ENCODE data around the gene OVOL3. TPM values are rescaled to one million over a fixed set of nuclear protein-coding genes. Genes with fewer than 3 reads are reported as not detected.

Gene OVOL3
- total RNA-seq, 1 donor from 2014 or later, result not detected

DNA sequence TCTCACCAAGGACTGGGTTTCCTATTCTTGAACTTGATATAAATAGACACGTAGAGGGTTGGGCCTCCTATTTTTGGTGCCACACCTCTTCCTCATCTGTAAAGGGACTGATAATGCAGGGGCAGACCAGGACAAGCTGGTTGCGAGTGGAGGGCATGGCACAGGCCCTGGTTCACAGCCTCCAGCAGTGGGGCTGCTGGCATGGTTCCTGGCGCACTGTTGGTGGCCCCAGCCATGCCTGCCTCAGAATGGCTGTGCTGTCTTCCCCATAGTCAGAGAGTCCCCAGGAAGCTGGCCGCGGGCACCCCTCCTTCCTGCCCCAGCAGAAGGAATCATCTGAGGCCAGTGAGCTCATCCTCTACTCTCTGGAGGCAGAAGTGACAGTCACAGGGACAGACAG, 10.5 kb upstream of the OVOL3 start:
- DNase-seq (ENCODE audit: low read depth in 2 of 2), result no peak

DNA sequence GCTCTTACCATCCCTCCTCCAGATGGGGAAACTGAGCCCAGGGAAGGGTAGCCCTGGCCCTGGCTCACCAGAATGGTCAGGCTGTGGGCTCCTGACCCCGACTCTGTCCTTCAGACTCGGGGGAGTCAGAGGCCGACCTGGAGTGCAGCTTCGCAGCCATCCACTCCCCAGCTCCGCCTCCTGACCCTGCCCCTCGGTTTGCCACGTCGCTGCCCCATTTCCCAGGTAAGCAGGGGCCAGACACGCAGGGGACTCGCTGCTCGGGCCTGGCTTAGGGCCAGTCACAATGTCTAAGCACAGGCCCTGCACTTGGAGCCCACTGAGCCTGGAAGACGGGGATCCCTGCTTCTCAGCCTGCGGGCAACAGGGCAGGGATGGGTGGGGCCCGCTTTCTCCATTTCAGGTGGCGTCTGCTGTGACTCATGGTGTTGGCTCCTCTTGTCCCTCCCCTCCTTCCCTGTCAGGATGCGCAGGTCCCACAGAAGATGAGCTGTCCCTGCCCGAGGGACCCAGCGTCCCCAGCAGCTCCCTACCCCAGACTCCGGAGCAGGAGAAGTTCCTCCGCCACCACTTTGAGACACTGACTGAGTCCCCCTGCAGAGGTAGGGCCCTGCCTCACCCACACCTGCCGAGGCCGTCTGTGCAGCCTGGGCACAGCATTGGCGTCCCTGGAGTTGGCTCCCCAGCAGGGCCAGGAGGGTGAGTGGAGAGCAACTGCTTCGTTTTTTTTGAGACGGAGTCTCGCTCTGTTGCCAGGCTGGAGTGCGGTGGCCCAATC, 9.2 kb upstream of the OVOL3 start:
- DNase-seq (ENCODE audit: low read depth in 2 of 2), result no peak

DNA sequence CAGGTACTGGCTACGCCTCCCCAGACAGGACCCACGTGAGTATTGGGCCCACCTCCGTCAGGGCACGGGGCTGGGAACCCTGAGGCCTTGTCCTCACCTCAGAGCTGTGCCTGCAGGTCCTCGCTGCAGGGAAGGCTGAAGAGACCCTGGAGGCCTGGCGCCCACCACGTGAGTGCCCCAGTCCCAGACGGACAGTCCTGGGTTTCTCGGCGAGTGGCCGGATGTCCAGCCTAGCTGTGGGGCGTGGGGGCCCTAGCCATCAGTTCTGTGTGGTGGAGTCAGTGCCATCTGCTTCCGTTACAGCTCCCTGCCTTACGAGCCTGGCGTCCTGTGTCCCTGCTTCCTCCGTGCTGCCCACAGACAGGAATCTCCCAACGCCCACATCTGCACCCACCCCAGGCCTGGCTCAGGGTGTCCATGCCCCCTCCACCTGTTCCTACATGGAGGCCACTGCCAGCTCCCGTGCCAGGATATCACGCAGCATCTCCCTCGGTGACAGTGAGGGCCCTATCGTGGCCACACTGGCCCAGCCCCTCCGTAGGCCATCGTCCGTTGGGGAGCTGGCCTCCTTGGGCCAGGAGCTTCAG, 7.8 kb upstream of the OVOL3 start:
- no peak for DNase-seq (ENCODE audit: low read depth in 2 of 2)

DNA sequence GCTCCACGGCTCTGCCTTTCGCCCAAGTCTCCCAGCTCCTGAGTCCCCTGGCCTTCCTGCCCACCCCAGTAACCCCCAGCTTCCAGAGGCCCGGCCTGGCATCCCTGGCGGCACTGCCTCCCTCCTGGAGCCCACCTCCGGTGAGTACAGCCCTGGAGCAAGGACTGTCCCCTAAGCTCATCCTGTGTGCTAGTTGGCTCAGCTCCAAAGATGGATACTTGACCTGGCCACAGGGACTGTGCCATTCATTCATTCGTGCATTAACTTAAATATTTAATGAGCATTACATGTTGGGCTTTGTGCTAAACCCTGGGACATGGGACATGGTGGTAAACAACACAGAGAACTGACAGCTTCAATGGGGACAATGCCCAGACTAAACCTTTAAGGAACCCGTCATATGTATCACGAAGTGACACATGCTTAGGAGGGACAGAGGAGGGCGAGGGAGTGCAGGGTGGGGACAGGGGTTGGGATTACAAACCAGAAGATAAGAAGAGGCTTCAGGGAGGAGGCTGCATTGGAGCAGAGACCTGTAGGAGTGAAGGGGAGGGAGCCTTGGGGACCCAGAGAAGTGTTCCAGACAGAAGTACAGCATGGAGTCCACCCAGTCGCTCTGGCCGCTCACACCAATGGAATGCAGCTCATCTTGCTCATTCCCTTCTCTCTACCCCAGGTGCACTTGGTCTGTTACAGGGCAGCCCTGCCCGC, 6.9 kb upstream of the OVOL3 start:
- no peak for DNase-seq (ENCODE audit: low read depth in 2 of 2)

DNA sequence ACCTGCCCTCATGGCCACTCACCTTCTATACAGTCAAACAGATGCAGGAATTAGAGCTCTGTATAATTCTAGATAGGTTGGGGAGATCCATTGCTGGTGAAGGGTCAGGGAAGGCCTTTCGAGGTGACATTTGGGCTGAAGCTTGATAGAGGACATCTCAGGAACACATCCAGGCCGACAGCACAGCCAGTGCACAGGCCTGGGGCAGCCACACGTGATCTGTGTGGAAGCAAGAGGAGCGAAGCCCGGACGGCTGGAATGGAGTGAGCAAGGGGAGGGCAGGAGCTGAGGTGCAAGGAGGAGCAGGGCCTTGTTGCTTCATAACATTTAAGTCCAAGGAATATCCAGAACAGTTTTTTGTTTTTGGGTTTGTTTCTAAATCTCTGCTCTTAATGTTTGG, 4.5 kb upstream of the OVOL3 start:
- no peak for DNase-seq (ENCODE audit: low read depth in 2 of 2)

DNA sequence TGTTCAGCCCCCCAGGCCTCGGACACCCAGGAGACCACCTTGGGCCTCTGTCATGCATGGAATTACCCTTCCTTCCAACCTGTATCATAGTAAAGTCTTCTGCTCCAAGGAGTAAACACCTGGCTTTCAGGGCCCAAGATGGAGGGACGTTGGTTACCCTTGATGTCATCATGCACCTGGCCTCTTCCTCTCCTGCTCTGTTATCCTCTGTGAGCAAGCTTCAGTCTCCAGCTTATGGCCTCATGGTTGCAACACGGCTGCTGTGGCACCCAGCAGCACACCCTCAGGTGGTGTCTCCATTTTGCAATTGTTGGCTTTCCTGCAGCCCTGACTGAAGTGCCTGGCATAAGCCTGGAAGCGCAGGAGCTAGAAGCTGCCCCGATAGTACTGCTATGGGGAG, 4.0 kb upstream of the OVOL3 start:
- no peak for DNase-seq (ENCODE audit: low read depth in 2 of 2)

DNA sequence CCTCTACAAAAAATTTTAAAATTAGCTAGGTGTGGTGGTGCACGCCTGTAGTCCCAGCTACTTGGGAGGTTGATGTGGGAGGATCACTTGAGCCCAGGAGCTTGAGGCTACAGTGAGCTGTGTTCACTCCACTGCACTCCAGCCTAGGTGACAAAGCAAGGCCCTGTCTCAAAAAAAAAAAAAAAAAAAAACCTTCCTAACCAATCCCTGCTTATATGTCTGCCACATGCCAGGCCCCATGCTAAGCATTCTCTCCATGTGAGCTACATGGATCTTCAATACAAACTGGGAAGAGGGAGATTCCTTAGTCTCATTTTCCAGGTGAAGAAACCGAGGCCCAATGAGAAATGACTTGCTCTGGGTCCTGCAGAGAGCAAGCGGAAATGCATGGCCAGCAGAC, 2.3 kb upstream of the OVOL3 start:
- DNase-seq (ENCODE audit: low read depth in 2 of 2), result no peak

DNA sequence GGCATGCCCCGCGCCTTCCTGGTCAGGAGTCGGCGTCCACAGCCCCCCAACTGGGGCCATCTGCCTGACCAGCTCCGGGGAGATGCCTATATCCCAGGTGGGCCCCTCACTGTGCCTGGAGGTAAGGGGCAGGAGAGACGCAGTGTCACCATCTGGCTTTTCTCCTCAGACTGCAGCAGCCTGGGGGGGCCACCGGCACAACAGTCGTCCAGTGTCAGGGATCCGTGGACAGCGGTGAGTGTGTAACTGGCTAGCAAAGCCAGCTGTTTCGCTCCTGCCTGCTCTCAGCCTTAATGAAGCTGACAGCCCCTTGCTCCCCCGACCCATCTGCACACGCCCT, 227 bp downstream of the OVOL3 start:
- no peak for DNase-seq (ENCODE audit: low read depth in 2 of 2)

DNA sequence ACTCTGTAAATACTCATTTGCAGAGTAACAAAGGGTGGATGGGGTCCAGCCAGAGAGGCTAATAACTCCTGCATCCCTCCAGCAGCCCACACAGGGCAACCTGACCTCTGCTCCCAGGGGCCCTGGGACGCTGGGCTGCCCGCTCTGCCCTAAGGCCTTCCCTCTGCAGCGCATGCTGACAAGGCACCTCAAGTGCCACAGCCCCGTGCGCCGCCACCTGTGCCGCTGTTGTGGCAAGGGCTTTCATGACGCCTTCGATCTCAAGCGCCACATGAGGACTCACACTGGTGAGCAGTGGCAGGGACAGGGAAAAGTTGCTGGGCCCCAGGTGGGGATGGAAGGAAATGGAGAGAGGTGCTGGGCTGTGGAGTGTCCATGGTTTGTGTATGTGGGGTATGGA, 1.7 kb downstream of the OVOL3 start:
- DNase-seq (ENCODE audit: low read depth in 2 of 2), result no peak

DNA sequence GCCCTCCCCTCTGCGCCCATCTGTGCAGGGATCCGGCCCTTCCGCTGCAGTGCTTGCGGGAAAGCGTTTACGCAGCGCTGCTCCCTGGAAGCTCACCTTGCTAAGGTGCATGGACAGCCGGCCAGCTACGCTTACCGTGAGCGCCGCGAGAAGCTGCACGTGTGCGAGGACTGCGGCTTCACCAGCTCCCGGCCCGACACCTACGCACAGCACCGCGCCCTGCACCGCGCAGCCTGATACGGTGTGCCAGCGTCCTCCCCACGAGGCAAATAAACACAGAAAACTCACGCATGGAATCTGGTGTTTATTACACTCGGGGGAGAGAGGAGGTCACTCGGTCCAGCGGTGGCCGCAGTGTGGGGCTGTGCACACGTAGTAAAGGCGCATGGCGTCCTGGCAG, 2.5 kb downstream of the OVOL3 start:
- no peak for DNase-seq (ENCODE audit: low read depth in 2 of 2)

DNA sequence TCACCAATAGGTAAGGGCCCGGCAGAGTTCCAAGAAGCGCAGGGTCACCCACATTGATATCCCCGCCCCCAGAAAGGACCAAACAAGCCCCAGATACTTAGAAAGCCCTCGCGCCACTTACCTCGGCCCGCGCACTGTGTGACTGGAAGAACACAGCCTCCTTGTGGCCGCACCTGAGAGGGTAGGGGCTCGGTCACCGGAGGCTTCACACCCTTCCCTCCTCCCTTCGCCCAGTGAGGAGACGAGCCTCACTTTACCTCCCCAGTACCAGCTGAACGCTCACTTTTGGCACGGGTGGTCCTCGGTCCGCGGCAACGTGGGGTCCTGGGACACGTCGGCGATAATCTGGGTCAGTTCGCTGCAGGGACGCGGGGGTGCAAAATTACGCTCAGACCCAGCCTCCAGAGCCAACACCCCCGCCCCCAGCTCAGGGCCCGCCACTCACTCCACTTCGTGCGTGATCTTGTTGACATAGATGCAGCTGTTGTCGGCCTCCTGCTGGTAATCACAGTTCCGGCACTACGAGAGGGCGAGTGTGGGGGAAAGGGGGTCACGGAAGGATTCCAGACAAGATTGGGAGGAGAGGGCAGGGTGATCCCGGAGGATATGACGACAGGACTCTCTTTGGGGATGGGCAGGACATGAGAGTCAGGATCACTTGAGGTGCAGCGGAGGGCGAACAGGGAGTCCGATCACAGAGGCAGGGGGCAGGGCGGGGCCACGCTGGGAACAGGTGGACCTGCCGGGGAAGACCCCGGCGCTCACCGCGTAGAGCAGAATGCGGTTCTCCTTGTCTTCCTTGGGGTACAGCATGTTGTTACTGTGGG, 3.2 kb downstream of the OVOL3 start:
- DNase-seq (ENCODE audit: low read depth in 2 of 2), result peak; percentile 14 to 39

DNA sequence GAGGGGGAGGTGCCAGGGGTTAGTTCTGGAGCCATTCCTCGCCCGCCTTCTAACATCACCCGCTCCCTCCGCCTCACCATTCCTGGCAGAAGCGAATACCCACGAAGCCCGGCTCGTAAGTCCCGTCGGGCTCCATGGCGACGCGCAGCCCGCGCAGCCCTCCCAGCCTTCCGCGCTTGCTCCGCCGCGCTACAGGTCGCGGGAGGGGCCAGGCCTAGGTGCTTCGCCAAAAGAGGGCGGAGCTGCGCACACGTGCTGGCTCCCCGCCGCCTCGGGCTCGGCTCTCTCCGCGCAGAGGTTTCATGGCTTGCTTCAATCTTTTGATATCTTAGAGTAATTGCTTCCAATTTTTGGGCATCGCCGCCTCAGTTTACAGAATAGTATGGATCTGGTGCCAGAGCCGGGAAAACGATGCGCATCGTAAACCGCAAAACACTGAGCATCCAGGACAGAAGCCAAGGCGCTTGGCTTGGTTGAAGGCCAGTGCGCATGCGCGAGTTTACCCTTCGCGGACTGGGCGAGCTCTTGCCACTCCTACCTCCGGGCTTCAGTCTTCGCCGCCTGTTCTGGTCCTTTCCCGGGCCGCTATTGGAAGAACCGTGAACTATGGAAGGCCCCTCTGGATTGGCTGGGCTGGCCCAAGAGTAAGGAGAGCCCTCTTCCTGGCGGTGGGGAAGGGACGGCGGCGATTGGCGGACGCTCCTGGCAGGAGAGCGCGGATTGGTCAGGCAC, 3.9 kb downstream of the OVOL3 start, which contains the start of gene POLR2I:
Gene POLR2I, minus strand, starts transcription at position 155 of the 732 bp plus-strand sequence. Its CDS starts 19 bp downstream, at position 136.
- DNase-seq (ENCODE audit: low read depth in 2 of 2), result peak; percentile 99 to 100

DNA sequence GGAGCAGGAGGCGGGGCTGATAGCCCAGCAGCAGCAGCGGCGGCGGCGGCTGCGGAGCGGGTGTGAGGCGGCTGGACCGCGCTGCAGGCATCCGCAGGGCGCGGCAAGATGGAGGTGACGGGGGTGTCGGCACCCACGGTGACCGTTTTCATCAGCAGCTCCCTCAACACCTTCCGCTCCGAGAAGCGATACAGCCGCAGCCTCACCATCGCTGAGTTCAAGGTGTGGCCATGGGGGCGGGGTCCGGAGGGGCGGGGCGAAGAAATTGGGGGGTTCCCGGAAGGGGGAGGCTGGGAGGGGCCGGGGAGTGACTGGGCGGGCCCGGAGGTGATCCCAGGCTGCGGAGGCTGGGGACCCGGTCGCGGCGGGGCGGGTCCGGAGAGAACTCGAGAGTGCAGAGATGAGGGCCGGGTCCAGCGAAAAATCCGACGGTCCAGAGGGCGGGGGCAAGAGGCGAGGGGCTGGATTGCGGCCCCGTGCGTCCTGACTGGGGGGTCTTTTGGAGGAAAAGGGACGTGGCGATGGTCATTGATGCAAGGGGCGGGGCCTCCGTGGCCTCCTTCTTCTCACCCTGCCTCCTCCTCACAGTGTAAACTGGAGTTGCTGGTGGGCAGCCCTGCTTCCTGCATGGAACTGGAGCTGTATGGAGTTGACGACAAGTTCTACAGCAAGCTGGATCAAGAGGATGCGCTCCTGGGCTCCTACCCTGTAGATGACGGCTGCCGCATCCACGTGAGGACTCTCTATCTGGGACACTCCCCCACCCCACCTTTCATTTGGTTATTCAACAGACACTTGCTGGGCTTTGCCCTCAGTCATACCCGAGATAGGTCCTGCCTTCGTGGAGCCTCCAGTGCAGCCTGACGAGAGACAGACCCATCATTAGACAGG, 4.8 kb downstream of the OVOL3 start, which contains the start of gene TBCB:
Gene TBCB, plus strand, starts transcription at position 16 of the 891 bp plus-strand sequence. Its CDS starts 93 bp downstream, at position 109.
- no peak for DNase-seq (ENCODE audit: low read depth in 2 of 2)

DNA sequence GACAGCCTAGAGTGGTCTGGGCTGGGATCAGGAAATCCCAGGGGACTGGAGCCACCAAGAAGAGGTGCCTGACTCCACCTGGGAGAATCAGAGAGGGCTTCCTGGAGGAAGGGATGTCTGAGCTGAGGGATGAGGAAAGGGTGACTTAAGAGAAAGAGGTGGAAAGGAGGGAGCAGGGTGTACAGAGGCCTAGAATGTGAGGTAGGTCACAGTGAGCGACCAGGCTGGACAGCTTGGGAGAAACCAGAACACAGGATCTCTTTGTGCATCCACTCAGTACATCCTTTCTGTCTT, 5.3 kb downstream of the OVOL3 start:
- no peak for DNase-seq (ENCODE audit: low read depth in 2 of 2)

DNA sequence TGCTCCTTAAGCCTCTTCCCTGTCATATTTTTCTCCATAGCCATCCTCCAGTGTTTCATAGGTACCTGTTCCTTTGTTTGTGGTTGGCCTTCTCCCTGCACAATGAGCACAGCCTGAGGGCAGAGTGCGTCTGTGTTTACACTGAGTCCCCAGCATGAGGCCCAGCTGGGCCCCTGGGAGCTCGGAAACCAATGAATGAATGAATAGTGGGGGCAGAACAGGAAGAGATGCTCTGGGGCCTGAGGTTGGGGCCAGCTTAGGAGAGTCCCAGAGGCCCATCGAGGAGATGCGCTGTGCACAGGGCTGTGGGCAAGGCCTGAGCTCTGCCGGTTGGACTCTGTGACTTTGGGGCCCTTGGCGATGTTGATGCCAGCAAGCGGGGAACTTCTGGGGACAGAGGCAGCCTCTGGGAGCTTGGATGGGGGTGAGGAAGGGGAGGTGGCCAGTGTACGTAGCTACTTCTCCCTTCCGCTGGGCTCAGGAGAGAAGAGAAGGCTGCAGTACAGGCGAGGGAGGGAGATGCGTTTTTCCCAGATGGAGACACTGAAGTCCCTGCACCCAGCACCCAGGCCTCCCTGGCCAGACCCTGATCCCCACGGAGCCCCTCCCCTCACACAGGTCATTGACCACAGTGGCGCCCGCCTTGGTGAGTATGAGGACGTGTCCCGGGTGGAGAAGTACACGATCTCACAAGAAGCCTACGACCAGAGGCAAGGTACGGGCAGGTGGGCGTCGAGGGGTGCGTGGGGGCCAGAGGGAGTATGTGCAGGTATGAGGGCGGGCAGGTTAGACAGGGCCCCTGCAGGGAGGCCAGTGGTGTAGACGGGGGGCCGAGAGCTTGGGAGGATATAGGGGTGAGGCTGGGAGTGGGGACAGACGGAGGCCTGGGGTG, 9.4 kb downstream of the OVOL3 start:
- no peak for DNase-seq (ENCODE audit: low read depth in 2 of 2)

DNA sequence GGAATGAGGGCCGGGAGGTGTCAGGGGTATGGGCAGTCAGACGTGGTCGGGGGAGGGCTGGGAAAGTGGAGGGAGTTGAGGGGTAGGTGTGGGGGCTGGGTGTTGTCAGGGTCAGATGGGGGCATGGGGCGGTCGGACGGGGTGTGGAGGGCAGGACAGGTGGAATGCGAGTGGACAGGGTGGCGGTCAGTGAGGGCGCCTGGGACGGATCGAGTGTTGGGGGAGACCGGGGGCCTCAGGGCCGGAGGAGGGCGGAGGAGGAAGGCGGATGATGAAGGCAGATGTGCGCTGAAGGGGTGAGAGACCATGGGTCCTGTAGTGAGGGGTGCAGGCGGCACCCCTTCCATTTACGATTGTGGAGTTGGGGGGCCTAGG, 10.0 kb downstream of the OVOL3 start:
- no peak for DNase-seq (ENCODE audit: low read depth in 2 of 2)

DNA sequence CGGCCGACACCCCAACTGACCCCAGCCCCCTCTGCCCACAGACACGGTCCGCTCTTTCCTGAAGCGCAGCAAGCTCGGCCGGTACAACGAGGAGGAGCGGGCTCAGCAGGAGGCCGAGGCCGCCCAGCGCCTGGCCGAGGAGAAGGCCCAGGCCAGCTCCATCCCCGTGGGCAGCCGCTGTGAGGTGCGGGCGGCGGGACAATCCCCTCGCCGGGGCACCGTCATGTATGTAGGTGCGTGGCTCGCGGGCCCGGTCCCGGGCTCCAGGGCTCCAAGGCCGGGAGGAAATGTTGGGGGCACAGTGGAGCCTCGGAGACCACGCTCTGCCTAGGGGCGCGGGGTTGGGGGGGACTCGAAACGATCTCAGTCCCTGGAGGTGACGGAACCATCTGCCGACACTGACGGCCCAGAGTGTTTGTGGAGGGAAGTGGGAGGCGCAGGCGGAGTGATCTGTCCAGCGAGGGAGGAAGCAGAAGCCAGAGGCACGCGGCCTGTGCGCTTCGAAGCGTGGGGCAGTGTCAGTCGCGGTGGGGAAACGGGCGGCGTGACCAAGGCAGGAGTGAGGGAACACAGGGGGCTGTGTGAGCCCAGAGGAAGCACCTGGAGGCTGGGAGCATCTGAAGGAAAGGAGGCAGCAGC, 10.7 kb downstream of the OVOL3 start:
- no peak for DNase-seq (ENCODE audit: low read depth in 2 of 2)

DNA sequence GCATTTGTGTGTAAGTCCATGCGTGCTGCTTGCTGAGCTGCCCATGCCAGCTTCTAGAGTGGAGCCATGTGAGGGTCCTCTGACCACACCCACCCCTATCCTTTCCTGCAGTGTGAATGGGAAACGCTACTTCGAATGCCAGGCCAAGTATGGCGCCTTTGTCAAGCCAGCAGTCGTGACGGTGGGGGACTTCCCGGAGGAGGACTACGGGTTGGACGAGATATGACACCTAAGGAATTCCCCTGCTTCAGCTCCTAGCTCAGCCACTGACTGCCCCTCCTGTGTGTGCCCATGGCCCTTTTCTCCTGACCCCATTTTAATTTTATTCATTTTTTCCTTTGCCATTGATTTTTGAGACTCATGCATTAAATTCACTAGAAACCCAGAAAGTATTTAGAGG, 14.6 kb downstream of the OVOL3 start:
- DNase-seq (ENCODE audit: low read depth in 2 of 2), result no peak

DNA sequence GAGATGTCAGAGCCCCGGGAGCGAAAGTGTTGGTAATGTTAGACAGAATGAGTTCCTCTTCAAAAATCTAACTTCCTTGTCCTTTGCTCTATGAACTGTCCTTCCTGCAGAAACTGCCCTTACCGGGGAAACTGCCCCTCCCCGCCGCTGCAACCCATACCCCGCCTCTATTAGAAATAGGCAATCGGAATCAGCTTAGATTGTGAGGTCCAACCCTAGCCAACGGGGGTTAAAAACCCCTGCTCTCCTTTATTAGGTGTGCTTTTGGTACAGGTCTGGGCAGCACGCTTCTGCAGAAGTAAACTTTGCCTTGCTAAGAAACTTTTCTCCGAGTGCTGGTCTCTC, 17.4 kb downstream of the OVOL3 start:
- DNase-seq (ENCODE audit: low read depth in 2 of 2), result no peak
